Measurements from ENCODE around the gene MFSD2B. TPM values are rescaled to one million over a fixed set of nuclear protein-coding genes. Genes with fewer than 3 reads are reported as not detected.

MFSD2B gene
- total RNA-seq, 2 experiments from 2014 or later: 0.09 to 1.0 TPM

DNA sequence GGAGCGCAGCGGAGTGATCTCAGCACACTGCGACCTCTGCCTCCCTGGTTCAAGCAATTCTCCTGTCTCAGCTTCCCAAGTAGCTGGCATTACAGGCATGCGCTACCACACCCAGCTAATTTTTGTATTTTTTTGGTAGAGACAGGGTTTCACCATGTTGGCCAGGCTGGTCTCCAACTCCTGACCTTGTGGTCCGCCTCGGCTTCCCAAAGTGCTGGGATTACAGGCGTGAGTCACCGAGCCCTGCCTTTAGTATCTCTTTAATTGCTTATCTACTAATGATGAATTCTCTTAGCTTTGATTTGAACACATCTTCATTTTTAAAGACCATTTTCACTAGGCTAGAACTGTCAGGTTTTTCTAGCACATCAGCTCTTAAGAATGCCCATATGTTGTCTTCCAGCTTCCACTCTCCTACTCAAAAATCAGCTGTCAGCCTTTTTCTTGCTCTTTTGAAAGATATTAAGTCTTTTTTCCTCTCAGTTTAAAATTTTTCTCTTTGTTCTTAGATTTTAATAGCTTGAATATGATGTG, 16.1 kb upstream of the MFSD2B start:
- Histone ChIP-seq H3K4me3 (ENCODE audit: low read depth, low read length, poor library complexity, severe bottlenecking) (no peak overlapping the region), H3K79me2 (ENCODE audit: insufficient read depth, low read depth, low read length) (no peaks in the 10 kb centered on the region), H3K27ac (ENCODE audit: low read depth, low read length, poor library complexity, severe bottlenecking) (no peak overlapping the region), H3K9me3 (ENCODE audit: low read length) (no peaks in the 10 kb centered on the region), H3K36me3 (ENCODE audit: insufficient read depth, low read length) (0 out of 2 replicates have a peak, but pooled peaks cover 3% of the 10 kb centered on the region), H2AFZ (ENCODE audit: low read length) (no peak overlapping the region), H4K20me1 (ENCODE audit: insufficient read depth, low read length) (no peaks in the 10 kb centered on the region), H3K4me1 (ENCODE audit: insufficient read depth, low read length, poor library complexity, severe bottlenecking) (no peaks in the 10 kb centered on the region), H3K4me2 (ENCODE audit: low read length) (no peak overlapping the region), H3K9me2 (ENCODE audit: insufficient read depth, low read length) (no peaks in the 10 kb centered on the region)
- DNase-seq (ENCODE audit: low spot score): no peak
- no TSS peak for BruUV-seq (replicated peaks)
- ChIA-PET POLR2A (interaction anchor here (0.5 kb wide), 1 partner anchor 10 kb away, joined by 4 read pairs; no protein-coding TSS in a partner anchor), CTCF (ENCODE audit: unreplicated experiment) (no interaction called here)
- intact Hi-C loops (cut with micrococcal nuclease; ENCODE audit: unreplicated experiment): no loop called here
- TF ChIP-seq CTCF (conservative IDR thresholded peaks at IDR 0.05; ENCODE audit: low read length) (no peak), EZH2phosphoT487 (IDR thresholded peaks at IDR 0.05; ENCODE audit: borderline replicate concordance, low read depth, low read length) (no peak)

DNA sequence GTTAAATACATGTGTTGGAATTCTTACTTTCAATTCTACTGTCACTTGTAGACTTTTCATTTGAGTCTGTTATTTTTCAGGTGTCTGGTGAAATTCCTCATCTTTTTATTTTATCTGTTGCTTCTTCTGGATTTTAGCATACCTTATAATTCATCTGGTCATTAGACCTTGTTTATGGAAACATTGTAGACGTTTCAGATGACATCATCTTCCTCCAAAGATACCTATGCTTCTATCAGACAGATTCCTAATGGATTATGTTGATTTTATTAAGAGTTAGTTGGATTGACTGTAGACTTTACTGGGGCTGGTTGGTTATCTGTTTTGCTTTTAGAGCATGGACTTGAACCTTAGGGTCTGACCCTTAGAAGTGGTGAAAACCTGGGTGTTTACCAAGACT, 15.3 kb upstream of the MFSD2B start:
- intact Hi-C loops (cut with micrococcal nuclease; ENCODE audit: unreplicated experiment): no loop called here
- no TSS peak for BruUV-seq (replicated peaks)
- POLR2A ChIA-PET: no interaction called here
- H4K20me1 ChIP-seq (ENCODE audit: insufficient read depth, low read length): no peaks in the 10 kb centered on the region
- DNase-seq (ENCODE audit: low spot score): no peak
- no peaks in the 10 kb centered on the region for H3K9me2 ChIP-seq (ENCODE audit: insufficient read depth, low read length)
- TF ChIP-seq EZH2phosphoT487 (IDR thresholded peaks at IDR 0.05; ENCODE audit: borderline replicate concordance, low read depth, low read length) (no peak), CTCF (conservative IDR thresholded peaks at IDR 0.05; ENCODE audit: low read length) (no peak)
- no peak overlapping the region for H2AFZ ChIP-seq (ENCODE audit: low read length)
- peaks cover 4% of the 10 kb centered on the region; the same call in 1 of the 2 replicates for H3K36me3 ChIP-seq (ENCODE audit: insufficient read depth, low read length)
- no peaks in the 10 kb centered on the region for H3K4me1 ChIP-seq (ENCODE audit: insufficient read depth, low read length, poor library complexity, severe bottlenecking)
- no peaks in the 10 kb centered on the region for H3K9me3 ChIP-seq (ENCODE audit: low read length)
- no peak overlapping the region for H3K4me3 ChIP-seq (ENCODE audit: low read depth, low read length, poor library complexity, severe bottlenecking)
- H3K27ac ChIP-seq (ENCODE audit: low read depth, low read length, poor library complexity, severe bottlenecking): no peak overlapping the region
- CTCF ChIA-PET (ENCODE audit: unreplicated experiment): no interaction called here
- no peak overlapping the region for H3K4me2 ChIP-seq (ENCODE audit: low read length)
- no peaks in the 10 kb centered on the region for H3K79me2 ChIP-seq (ENCODE audit: insufficient read depth, low read depth, low read length)

- no peak for TF ChIP-seq EZH2phosphoT487 (IDR thresholded peaks at IDR 0.05; ENCODE audit: borderline replicate concordance, low read depth, low read length)
- TF ChIP-seq CTCF (conservative IDR thresholded peaks at IDR 0.05; ENCODE audit: low read length): no peak
- no peak for DNase-seq (ENCODE audit: low spot score)
- no peaks in the 10 kb centered on the region for H3K9me2 ChIP-seq (ENCODE audit: insufficient read depth, low read length)
- CTCF ChIA-PET (ENCODE audit: unreplicated experiment): no interaction called here
- no peak overlapping the region for H2AFZ ChIP-seq (ENCODE audit: low read length)
- H3K4me2 ChIP-seq (ENCODE audit: low read length): no peak overlapping the region
- no peaks in the 10 kb centered on the region for H3K79me2 ChIP-seq (ENCODE audit: insufficient read depth, low read depth, low read length)
- POLR2A ChIA-PET: no interaction called here
- H4K20me1 ChIP-seq (ENCODE audit: insufficient read depth, low read length): no peaks in the 10 kb centered on the region
- H3K36me3 ChIP-seq (ENCODE audit: insufficient read depth, low read length): no peaks in the 10 kb centered on the region
- H3K4me3 ChIP-seq (ENCODE audit: low read depth, low read length, poor library complexity, severe bottlenecking): no peak overlapping the region
- H3K4me1 ChIP-seq (ENCODE audit: insufficient read depth, low read length, poor library complexity, severe bottlenecking): no peaks in the 10 kb centered on the region
- H3K27ac ChIP-seq (ENCODE audit: low read depth, low read length, poor library complexity, severe bottlenecking): no peak overlapping the region
- no peaks in the 10 kb centered on the region for H3K9me3 ChIP-seq (ENCODE audit: low read length)
- BruUV-seq (replicated peaks): no TSS peak
- intact Hi-C loops (cut with micrococcal nuclease; ENCODE audit: unreplicated experiment): no loop called here
These were observed 2.2 kb upstream of the MFSD2B start for GRCh38 chr2:24007693-24008092.
